Germinal center (tissue), 1 donor: ENCODE results near the gene NID2.

Experiments used
- DNase-seq: peaks from one replicate; pipeline ENCODE4 v3.0.0; 2012; ENCODE audit warnings: mixed read lengths, low spot score

Gene NID2

GRCh38 chr14:52080808-52081755 lies 12.2 kb upstream of the NID2 start:
- DNase-seq, result no peak

GRCh38 chr14:52080158-52080800 lies 11.4 kb upstream of the NID2 start:
- no peak for DNase-seq

- DNase-seq, result no peak
These were observed 10.5 kb upstream of the NID2 start for GRCh38 chr14:52079239-52079959.

- DNase-seq, result no peak
These were observed 9.9 kb upstream of the NID2 start for GRCh38 chr14:52078721-52079120.

- DNase-seq, result no peak
These were observed 9.3 kb upstream of the NID2 start for GRCh38 chr14:52078095-52078531.

- no peak for DNase-seq
These were observed 8.6 kb upstream of the NID2 start for GRCh38 chr14:52077256-52077979.

GRCh38 chr14:52076334-52076733 lies 7.5 kb upstream of the NID2 start:
- no peak for DNase-seq

GRCh38 chr14:52075371-52075770 lies 6.5 kb upstream of the NID2 start:
- DNase-seq, result no peak

GRCh38 chr14:52073251-52073650 lies 4.4 kb upstream of the NID2 start:
- DNase-seq, result no peak

GRCh38 chr14:52072266-52072780 lies 3.5 kb upstream of the NID2 start:
- no peak for DNase-seq

GRCh38 chr14:52071675-52072074 lies 2.8 kb upstream of the NID2 start:
- no peak for DNase-seq

- DNase-seq, result no peak
These were observed 1.2 kb upstream of the NID2 start for GRCh38 chr14:52070051-52070431.

- DNase-seq, result no peak
These were observed 620 bp upstream of the NID2 start for GRCh38 chr14:52069307-52070050.

GRCh38 chr14:52067873-52068614 lies 815 bp downstream of the NID2 start:
- no peak for DNase-seq

GRCh38 chr14:52064174-52064573 lies 4.7 kb downstream of the NID2 start:
- no peak for DNase-seq

- no peak for DNase-seq
These were observed 5.8 kb downstream of the NID2 start for GRCh38 chr14:52063052-52063462.

- no peak for DNase-seq
These were observed 7.0 kb downstream of the NID2 start for GRCh38 chr14:52061890-52062289.

- no peak for DNase-seq
These were observed 7.5 kb downstream of the NID2 start for GRCh38 chr14:52061390-52061789.

GRCh38 chr14:52060080-52060479 lies 8.8 kb downstream of the NID2 start:
- DNase-seq, result no peak

GRCh38 chr14:52059649-52060048 lies 9.2 kb downstream of the NID2 start:
- no peak for DNase-seq
